ENCODE data around the gene CARMIL3.
"Not testable (repeated sequence)": the region's sequence is repeated elsewhere in the genome, so short reads cannot be mapped to it uniquely, and the experiment has no call there.

CARMIL3 gene

GRCh38 chr14:24018978-24019377, 32.8 kb upstream of the CARMIL3 start:
- H3K23ac ChIP-seq (ENCODE audit: low read length in 2 of 2); H3K36me3 ChIP-seq (ENCODE audit: control insufficient read depth in 1 of 2, insufficient read depth in 2 of 2, low read depth in 1 of 2, low read length in 2 of 2); H3K18ac ChIP-seq (ENCODE audit: low read depth in 1 of 2, low read length in 2 of 2); H3K27me3 ChIP-seq (ENCODE audit: control insufficient read depth in 1 of 2, insufficient read depth in 1 of 2, low read length in 2 of 2); DNase-seq; H2BK5ac ChIP-seq (ENCODE audit: low read depth, low read length, poor library complexity, severe bottlenecking); H3K14ac ChIP-seq (ENCODE audit: low read length in 2 of 2); H2BK15ac ChIP-seq (ENCODE audit: low read depth, poor library complexity, severe bottlenecking); H3K4me3 ChIP-seq (ENCODE audit: insufficient read depth in 1 of 2, low read depth in 1 of 2, low read length in 2 of 2); H2BK12ac ChIP-seq (ENCODE audit: low read length in 2 of 2); H3K4me1 ChIP-seq (ENCODE audit: control insufficient read depth, insufficient read depth, low read depth, low read length); H3K9me3 ChIP-seq (ENCODE audit: control insufficient read depth, low read length); H2AK5ac ChIP-seq (ENCODE audit: low read length, severe bottlenecking); H3K9ac ChIP-seq (ENCODE audit: low read length); H3K79me1 ChIP-seq (replicated peaks; ENCODE audit: low read length, poor library complexity, severe bottlenecking); H3K4ac ChIP-seq (ENCODE audit: low read depth in 1 of 2, low read length in 2 of 2); H4K91ac ChIP-seq (ENCODE audit: low read length); H2BK120ac ChIP-seq (ENCODE audit: low read depth, low read length); H4K8ac ChIP-seq (ENCODE audit: low read length); H3K27ac ChIP-seq (ENCODE audit: low read length, poor library complexity, severe bottlenecking); H2AFZ ChIP-seq (ENCODE audit: low read depth, low read length); H3K4me2 ChIP-seq (ENCODE audit: low read length, poor library complexity, severe bottlenecking): not testable (repeated sequence)

GRCh38 chr14:24019944-24020343, 31.9 kb upstream of the CARMIL3 start:
- H4K91ac ChIP-seq (ENCODE audit: low read length); H2AK5ac ChIP-seq (ENCODE audit: low read length, severe bottlenecking); H3K4me3 ChIP-seq (ENCODE audit: insufficient read depth in 1 of 2, low read depth in 1 of 2, low read length in 2 of 2); H3K9me3 ChIP-seq (ENCODE audit: control insufficient read depth, low read length); H4K8ac ChIP-seq (ENCODE audit: low read length); DNase-seq; H2BK12ac ChIP-seq (ENCODE audit: low read length in 2 of 2); H3K36me3 ChIP-seq (ENCODE audit: control insufficient read depth in 1 of 2, insufficient read depth in 2 of 2, low read depth in 1 of 2, low read length in 2 of 2); H3K4me1 ChIP-seq (ENCODE audit: control insufficient read depth, insufficient read depth, low read depth, low read length); H3K23ac ChIP-seq (ENCODE audit: low read length in 2 of 2); H3K79me1 ChIP-seq (replicated peaks; ENCODE audit: low read length, poor library complexity, severe bottlenecking); H3K27me3 ChIP-seq (ENCODE audit: control insufficient read depth in 1 of 2, insufficient read depth in 1 of 2, low read length in 2 of 2); H3K9ac ChIP-seq (ENCODE audit: low read length); H2BK5ac ChIP-seq (ENCODE audit: low read depth, low read length, poor library complexity, severe bottlenecking); H3K18ac ChIP-seq (ENCODE audit: low read depth in 1 of 2, low read length in 2 of 2); H2BK120ac ChIP-seq (ENCODE audit: low read depth, low read length); H2BK15ac ChIP-seq (ENCODE audit: low read depth, poor library complexity, severe bottlenecking); H3K27ac ChIP-seq (ENCODE audit: low read length, poor library complexity, severe bottlenecking); H3K4me2 ChIP-seq (ENCODE audit: low read length, poor library complexity, severe bottlenecking); H3K4ac ChIP-seq (ENCODE audit: low read depth in 1 of 2, low read length in 2 of 2); H3K14ac ChIP-seq (ENCODE audit: low read length in 2 of 2); H2AFZ ChIP-seq (ENCODE audit: low read depth, low read length): not testable (repeated sequence)
- whole genome bisulfite sequencing, result 75% methylated on average over 1 of the region's 2 CpGs

- not testable (repeated sequence) for H2AK5ac ChIP-seq (ENCODE audit: low read length, severe bottlenecking); DNase-seq; H3K4ac ChIP-seq (ENCODE audit: low read depth in 1 of 2, low read length in 2 of 2); H2BK5ac ChIP-seq (ENCODE audit: low read depth, low read length, poor library complexity, severe bottlenecking); H2BK12ac ChIP-seq (ENCODE audit: low read length in 2 of 2); H3K27me3 ChIP-seq (ENCODE audit: control insufficient read depth in 1 of 2, insufficient read depth in 1 of 2, low read length in 2 of 2); H3K4me1 ChIP-seq (ENCODE audit: control insufficient read depth, insufficient read depth, low read depth, low read length); H3K23ac ChIP-seq (ENCODE audit: low read length in 2 of 2); H3K9ac ChIP-seq (ENCODE audit: low read length); H3K4me3 ChIP-seq (ENCODE audit: insufficient read depth in 1 of 2, low read depth in 1 of 2, low read length in 2 of 2); H2AFZ ChIP-seq (ENCODE audit: low read depth, low read length); H3K9me3 ChIP-seq (ENCODE audit: control insufficient read depth, low read length); H3K27ac ChIP-seq (ENCODE audit: low read length, poor library complexity, severe bottlenecking); H3K18ac ChIP-seq (ENCODE audit: low read depth in 1 of 2, low read length in 2 of 2); H3K79me1 ChIP-seq (replicated peaks; ENCODE audit: low read length, poor library complexity, severe bottlenecking); H2BK15ac ChIP-seq (ENCODE audit: low read depth, poor library complexity, severe bottlenecking); H3K14ac ChIP-seq (ENCODE audit: low read length in 2 of 2); H4K8ac ChIP-seq (ENCODE audit: low read length); H3K4me2 ChIP-seq (ENCODE audit: low read length, poor library complexity, severe bottlenecking); H2BK120ac ChIP-seq (ENCODE audit: low read depth, low read length); H4K91ac ChIP-seq (ENCODE audit: low read length); H3K36me3 ChIP-seq (ENCODE audit: control insufficient read depth in 1 of 2, insufficient read depth in 2 of 2, low read depth in 1 of 2, low read length in 2 of 2)
- WGBS, result 83% methylated on average over 2 of the region's 3 CpGs
Measured at GRCh38 chr14:24020520-24020919, 31.3 kb upstream of the CARMIL3 start.

GRCh38 chr14:24024939-24025418, 26.8 kb upstream of the CARMIL3 start:
- H3K9me3 ChIP-seq (ENCODE audit: control insufficient read depth, low read length); H3K4me1 ChIP-seq (ENCODE audit: control insufficient read depth, insufficient read depth, low read depth, low read length); H3K4ac ChIP-seq (ENCODE audit: low read depth in 1 of 2, low read length in 2 of 2); H3K27ac ChIP-seq (ENCODE audit: low read length, poor library complexity, severe bottlenecking); H4K91ac ChIP-seq (ENCODE audit: low read length); H2AFZ ChIP-seq (ENCODE audit: low read depth, low read length); H2AK5ac ChIP-seq (ENCODE audit: low read length, severe bottlenecking); H4K8ac ChIP-seq (ENCODE audit: low read length); H3K18ac ChIP-seq (ENCODE audit: low read depth in 1 of 2, low read length in 2 of 2); H2BK120ac ChIP-seq (ENCODE audit: low read depth, low read length); DNase-seq; H2BK15ac ChIP-seq (ENCODE audit: low read depth, poor library complexity, severe bottlenecking); H3K14ac ChIP-seq (ENCODE audit: low read length in 2 of 2); H3K9ac ChIP-seq (ENCODE audit: low read length); H3K79me1 ChIP-seq (replicated peaks; ENCODE audit: low read length, poor library complexity, severe bottlenecking); H3K27me3 ChIP-seq (ENCODE audit: control insufficient read depth in 1 of 2, insufficient read depth in 1 of 2, low read length in 2 of 2); H3K4me2 ChIP-seq (ENCODE audit: low read length, poor library complexity, severe bottlenecking); H2BK12ac ChIP-seq (ENCODE audit: low read length in 2 of 2); H3K36me3 ChIP-seq (ENCODE audit: control insufficient read depth in 1 of 2, insufficient read depth in 2 of 2, low read depth in 1 of 2, low read length in 2 of 2); H3K23ac ChIP-seq (ENCODE audit: low read length in 2 of 2); H3K4me3 ChIP-seq (ENCODE audit: insufficient read depth in 1 of 2, low read depth in 1 of 2, low read length in 2 of 2); H2BK5ac ChIP-seq (ENCODE audit: low read depth, low read length, poor library complexity, severe bottlenecking): not testable (repeated sequence)
- WGBS, result 60% methylated on average over 2 of the region's 3 CpGs

Data from mesenchymal stem cell (in vitro differentiated cells and primary cell).